Lung microvascular endothelial cell (primary cell): Measurements from ENCODE around the gene CEP72. TPM values are rescaled to one million over a fixed set of nuclear protein-coding genes. Genes with fewer than 3 reads are reported as not detected.
"Not testable (repeated sequence)": the region's sequence is repeated elsewhere in the genome, so short reads cannot be mapped to it uniquely, and the experiment has no call there.

ENCODE experiments used
- DNase-seq, 2 donors: peaks; one replicate each; pipeline versions ENCODE4 v3.0.0 to v3.0.0-alpha.2; 2010; ENCODE audit warnings: low read depth in 2 of 2
- total RNA-seq: library from RNA; depleted of rRNA; stranded (reverse); fragments of >200 nt; gene quantifications from 2 replicates; pipeline ENCODE4 v1.2.1, GENCODE V29; 2014

Gene CEP72
- total RNA-seq, 1 donor from 2014 or later, result 0.99 TPM

DNA sequence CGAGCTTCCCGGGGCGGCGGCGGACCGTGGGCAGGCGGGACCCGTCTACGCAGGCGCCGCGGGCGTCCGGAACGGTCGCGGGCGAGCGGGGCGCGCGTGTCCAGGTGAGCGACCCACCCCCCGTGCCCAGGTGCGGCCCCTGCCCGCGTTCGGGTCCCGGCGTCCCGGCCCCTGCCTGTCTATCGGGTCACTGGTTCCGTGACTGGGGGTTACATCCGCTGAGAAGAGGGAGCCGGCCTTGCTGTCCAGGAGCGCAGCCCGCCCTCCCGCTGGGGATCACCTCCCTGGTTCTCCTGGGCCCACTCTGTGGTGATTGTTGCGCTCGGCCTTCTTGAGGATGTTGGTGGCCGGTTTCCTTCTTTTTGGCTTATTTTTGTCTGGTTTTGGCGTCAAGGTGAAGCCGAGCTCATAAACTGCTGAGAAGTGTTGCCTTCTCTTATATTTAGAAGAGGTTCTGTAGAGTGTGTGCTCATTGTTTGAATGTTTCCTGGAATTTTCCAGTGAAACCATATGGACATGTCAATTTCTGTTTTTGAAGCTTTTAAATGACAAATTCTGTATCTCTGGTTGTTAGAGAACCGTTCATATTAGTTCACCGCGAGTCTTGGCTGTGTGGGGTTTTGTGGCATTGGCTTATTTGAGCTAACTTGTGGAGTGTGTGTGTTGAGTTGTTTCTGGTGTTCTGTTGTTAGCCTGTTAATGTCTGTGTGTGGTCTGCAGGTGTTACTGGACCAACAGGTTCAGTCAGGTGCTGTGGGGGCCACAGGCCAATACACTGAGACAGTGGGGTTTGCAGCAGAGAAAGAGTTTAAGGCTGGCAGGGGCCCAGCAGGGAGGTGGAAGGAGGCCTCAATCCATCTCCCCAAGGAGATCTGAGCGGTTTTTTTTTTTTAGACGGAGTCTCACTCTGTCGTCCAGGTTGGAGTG lies 621 bp downstream of the CEP72 start:
- peak; percentile 14 to 25 for DNase-seq

- peak in 1 of 2 donors; percentile 17 for DNase-seq
Measured at GRCh38 chr5:616484-617039, 4.4 kb downstream of the CEP72 start.

GRCh38 chr5:617896-618295 lies 5.8 kb downstream of the CEP72 start:
- DNase-seq, result no peak

DNA sequence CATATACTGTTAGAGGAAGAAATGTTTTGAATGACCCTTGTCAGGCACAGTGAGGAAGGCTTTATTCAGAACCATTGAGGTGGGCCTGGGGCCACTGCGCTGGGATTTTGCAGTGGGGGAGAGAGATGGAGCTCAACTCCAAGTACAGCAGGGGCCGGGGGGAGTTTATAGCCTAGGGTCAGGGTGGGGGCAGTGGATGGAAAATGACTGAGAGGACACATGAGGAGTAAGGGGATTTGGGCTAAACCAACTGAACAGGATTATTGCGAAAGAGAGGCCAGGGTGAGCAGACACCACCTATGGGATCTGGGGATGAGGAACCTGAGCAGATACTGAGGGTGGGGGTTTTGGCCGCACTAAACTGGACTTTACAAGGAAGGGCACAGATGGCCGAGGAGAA lies 6.3 kb downstream of the CEP72 start:
- no peak for DNase-seq

- no peak for DNase-seq
Measured at GRCh38 chr5:619444-619843, 7.3 kb downstream of the CEP72 start.

DNA sequence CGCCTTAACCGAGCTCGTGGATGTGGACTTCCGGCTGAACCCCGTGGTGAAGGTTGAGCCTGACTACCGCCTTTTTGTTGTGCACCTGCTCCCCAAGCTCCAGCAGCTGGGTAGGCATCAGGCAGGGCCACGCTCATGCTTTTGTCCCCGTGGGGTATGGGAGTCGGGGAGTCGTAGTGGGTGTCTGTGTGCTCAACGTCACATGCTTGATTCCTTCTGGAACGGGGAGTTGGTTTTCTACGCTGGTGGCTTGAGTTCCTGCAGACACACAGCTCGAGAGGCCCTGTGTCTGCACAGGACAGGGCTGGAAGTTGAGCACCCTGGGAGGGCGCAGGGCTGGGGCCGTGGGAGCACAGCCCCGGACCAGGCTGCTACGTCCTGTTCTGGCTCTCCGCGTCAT lies 8.0 kb downstream of the CEP72 start:
- DNase-seq, result no peak

DNA sequence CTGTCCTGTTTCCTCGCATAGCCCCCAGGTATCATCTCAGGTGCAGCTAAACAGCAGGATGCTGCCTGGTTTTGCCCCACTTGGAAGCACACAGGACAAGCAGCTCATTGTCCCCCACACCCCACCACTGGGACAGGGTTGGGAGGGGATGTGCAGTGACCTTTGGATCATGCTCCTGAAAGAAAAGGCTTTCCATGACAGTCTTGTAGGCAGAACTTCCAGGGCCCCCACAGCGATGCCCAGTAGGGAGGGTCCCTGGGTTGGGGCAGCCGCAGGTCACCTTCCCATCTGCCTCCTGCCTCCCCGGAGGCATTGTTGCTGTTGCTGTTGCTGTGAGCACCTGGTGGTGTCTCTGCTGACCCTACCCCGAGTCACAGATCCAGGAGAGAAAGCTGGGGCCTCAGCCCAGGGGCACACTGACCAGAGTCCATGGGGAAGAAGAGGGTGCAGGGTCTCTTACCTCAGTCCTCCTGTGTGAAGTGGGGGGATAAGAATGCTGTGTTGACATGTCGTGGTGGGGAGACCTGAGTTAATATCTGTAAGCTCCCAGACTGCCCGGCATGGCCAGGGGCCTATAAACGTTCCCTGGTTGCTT lies 8.5 kb downstream of the CEP72 start:
- DNase-seq, result no peak

- no peak for DNase-seq
Measured at GRCh38 chr5:621341-621761, 9.2 kb downstream of the CEP72 start.

DNA sequence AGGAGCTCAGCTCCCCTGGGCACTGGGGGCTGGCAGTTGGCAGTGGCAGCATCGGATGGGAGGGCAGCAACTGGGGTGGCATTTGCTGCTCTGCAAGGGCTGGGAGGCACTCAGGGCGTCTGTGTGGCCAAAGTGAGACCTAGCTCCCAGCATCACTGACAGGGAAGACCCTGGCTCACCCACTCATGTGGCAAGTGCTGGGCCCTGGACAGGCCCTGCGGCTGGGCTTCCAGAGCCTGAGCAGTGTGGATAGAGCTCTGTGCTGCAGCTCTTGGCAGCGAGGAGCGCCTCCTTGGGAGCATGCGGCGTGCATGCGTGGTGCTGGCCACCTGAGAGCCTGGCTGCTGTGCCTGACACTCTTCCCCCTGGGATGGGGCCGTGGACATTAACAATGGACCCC lies 10.2 kb downstream of the CEP72 start:
- no peak for DNase-seq

DNA sequence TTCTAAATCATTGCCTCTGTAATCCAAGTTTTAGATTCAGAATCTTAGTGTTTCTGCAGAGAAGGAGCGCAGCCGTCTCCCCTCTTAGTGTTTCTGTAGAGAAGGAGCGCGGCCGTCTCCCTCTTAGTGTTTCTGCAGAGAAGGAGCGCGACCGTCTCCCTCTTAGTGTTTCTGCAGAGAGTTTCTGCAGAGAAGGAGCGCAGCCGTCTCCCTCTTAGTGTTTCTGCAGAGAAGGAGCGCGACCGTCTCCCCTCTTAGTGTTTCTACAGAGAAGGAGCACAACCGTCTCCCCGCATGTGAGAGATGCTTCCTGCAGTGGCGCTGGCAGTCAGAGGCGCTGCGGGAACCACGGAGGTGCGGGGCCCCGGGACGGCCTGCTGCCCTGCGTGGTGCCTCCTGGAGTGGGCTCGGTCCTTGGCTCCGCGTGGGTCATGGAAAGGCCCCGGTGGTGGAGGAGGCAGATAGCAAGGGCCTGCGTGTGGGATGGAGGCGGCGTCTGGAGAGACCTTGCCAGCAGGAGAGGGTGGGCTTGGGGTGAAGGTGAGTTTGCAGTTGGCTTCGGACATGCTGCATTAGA lies 10.9 kb downstream of the CEP72 start:
- no peak for DNase-seq

- no peak for DNase-seq
Measured at GRCh38 chr5:623531-623930, 11.4 kb downstream of the CEP72 start.

GRCh38 chr5:624118-624950 lies 12.2 kb downstream of the CEP72 start:
- no peak for DNase-seq

DNA sequence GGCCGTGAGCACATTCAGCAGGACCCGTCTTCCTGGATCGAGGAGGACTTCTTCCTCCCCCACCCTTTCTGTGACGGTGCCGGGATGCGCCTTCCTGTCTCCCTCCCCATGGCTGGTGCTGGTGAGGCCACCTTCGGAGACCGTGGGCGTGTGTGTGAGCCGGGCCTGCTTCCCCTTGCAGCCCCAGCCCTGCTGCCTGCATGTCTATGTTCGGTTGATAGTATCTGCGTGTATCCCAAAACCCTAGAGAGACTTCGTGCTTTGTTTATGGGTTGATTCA lies 12.8 kb downstream of the CEP72 start:
- peak in 1 of 2 donors; percentile 16 for DNase-seq

DNA sequence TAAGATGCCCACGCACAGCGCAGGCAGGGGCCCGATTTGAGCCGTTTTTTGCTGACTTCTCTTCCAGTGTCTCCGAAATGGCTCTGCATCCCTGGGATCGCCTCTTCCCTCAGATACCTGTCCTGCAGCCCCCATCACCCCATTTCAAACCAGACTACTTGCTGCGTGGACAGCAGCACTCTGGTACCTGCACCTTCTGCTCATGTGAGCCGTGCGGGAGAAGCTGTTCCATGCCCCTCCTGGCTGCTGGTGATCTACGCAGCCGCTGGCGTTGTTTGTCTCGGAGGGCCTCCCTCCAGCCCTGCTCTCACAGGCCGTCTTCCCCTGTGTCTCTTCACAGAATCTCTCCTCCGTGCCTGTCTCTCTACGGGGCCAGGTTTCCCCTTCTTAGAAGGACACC lies 13.4 kb downstream of the CEP72 start:
- DNase-seq, result no peak

GRCh38 chr5:626850-627249 lies 14.7 kb downstream of the CEP72 start:
- DNase-seq, result no peak

DNA sequence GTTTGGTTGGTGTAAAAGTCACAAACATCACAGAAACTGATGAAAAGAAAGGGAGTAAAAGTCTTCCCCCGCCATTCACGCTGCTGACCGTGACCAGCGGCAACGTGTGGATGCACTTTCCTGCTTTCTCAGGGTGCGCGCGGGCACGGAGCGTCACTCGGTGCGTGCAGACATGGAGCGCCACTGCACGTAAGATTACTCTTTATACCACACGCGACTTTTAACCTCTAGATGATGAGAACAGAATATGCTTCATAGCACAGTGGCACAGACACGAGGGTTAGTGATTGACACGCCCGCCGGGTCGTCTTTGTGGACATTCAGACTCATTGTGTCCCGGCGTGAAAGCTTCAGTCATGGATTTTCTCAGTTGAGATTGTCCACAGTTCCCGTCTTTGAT lies 15.7 kb downstream of the CEP72 start:
- DNase-seq, result no peak

GRCh38 chr5:628351-629205 lies 16.4 kb downstream of the CEP72 start:
- not testable (repeated sequence) for DNase-seq

DNA sequence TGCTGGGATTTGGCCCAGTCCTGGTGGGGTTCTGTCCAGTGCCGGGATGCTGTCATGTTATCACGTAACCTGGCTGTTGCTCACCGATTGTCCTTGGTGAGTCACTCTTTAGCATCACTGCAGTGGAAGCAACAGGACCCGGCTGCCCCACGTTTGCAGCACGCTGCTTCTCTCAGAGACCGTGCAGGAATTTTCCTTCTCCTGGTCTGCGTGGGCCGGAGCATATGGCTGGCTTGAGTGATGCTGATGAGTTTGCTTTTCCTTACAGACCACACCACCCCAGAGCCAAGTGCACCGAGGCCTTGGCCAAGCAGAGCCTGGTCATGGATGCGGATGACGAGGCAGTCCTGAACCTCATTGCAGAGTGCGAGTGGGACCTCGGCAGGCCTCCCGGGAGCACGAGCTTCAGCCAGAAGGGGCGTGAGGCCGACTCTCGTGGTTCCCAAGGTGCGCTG lies 21.4 kb downstream of the CEP72 start:
- DNase-seq, result peak in 1 of 2 donors; percentile 16

GRCh38 chr5:634191-634590 lies 22.1 kb downstream of the CEP72 start:
- no peak for DNase-seq

- no peak for DNase-seq
Measured at GRCh38 chr5:635306-636055, 23.3 kb downstream of the CEP72 start.
